Endothelial cell (in vitro differentiated cells): ENCODE measurements around the gene MRGPRF. TPM values are rescaled to one million over a fixed set of nuclear protein-coding genes. Genes with fewer than 3 reads are reported as not detected.
A peak's percentile ranks its signal among the peaks of the same experiment; 100 is the strongest.

Experiments used
- DNase-seq: peaks from one replicate; pipeline ENCODE4 v3.0.0; 2021; ENCODE audit warnings: low spot score
- H3K27ac Mint-ChIP-seq: one replicate; pipeline ENCODE4 v1.8.0; 2021; ENCODE audit warnings: mixed read lengths, inconsistent platforms; ENCODE audit not compliant: unreplicated experiment
- H3K27me3 Mint-ChIP-seq: one replicate; pipeline ENCODE4 v1.8.0; 2021; ENCODE audit warnings: mild to moderate bottlenecking, moderate library complexity, mixed read lengths, inconsistent platforms; ENCODE audit not compliant: unreplicated experiment
- H3K36me3 Mint-ChIP-seq: one replicate; pipeline ENCODE4 v1.8.0; 2021; ENCODE audit warnings: mild to moderate bottlenecking, low read depth, mixed read lengths, inconsistent platforms; ENCODE audit not compliant: unreplicated experiment
- H3K4me1 Mint-ChIP-seq: one replicate; pipeline ENCODE4 v1.8.0; 2021; ENCODE audit warnings: mild to moderate bottlenecking, mixed read lengths, inconsistent platforms; ENCODE audit not compliant: unreplicated experiment
- H3K4me3 Mint-ChIP-seq: one replicate; pipeline ENCODE4 v1.8.0; 2021; ENCODE audit warnings: mild to moderate bottlenecking, mixed read lengths, inconsistent platforms; ENCODE audit not compliant: unreplicated experiment
- H3K9me3 Mint-ChIP-seq: one replicate; pipeline ENCODE4 v1.8.0; 2021; ENCODE audit warnings: mixed read lengths, inconsistent platforms; ENCODE audit not compliant: unreplicated experiment
- total RNA-seq: library from RNA; stranded (reverse); fragmentation: NEBNext Ultra II Directional; extraction: Animal tissue kit (Norgen Biotek cat#: 25700); gene quantifications from one replicate; pipeline ENCODE4 v1.2.1, GENCODE V29; 2021; ENCODE audit not compliant: unreplicated experiment
- TF ChIP-seq, protein P1 (sequence below): fragments of 200-600 bp; sonication (generic); IDR thresholded peaks from one replicate; pipeline ENCODE4 v1.5.0; 2021; ENCODE audit warnings: antibody characterized with exemption; ENCODE audit not compliant: unreplicated experiment

The MRGPRF gene
- total RNA-seq, 1 donor from 2014 or later, result 0.54 TPM

GRCh38 chr11:69055598-69056516 lies 42.8 kb upstream of the MRGPRF start:
- no peak for DNase-seq
- TF ChIP-seq, protein P1, sequence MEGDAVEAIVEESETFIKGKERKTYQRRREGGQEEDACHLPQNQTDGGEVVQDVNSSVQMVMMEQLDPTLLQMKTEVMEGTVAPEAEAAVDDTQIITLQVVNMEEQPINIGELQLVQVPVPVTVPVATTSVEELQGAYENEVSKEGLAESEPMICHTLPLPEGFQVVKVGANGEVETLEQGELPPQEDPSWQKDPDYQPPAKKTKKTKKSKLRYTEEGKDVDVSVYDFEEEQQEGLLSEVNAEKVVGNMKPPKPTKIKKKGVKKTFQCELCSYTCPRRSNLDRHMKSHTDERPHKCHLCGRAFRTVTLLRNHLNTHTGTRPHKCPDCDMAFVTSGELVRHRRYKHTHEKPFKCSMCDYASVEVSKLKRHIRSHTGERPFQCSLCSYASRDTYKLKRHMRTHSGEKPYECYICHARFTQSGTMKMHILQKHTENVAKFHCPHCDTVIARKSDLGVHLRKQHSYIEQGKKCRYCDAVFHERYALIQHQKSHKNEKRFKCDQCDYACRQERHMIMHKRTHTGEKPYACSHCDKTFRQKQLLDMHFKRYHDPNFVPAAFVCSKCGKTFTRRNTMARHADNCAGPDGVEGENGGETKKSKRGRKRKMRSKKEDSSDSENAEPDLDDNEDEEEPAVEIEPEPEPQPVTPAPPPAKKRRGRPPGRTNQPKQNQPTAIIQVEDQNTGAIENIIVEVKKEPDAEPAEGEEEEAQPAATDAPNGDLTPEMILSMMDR, result no peak
- no peak overlapping the region for H3K4me3 Mint-ChIP-seq

DNA sequence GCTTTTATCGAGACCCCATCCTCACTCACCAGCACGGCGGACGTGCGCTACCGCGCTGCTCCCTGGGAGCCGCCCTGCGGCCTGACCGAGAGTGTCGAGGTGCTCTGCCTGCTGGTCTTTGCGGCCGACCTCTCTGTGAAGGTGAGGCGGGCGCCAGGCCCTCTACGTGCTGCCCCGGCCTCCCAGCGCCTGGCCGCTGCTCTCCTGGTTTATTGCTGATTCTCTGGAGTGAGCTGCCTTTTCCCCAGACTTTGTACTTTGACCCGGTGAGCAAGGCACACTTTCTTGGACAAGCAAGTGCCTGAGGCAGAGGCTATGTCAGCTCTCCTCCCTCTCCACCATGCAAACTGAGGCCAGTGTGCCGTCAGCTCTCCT lies 42.2 kb upstream of the MRGPRF start:
- H3K27ac Mint-ChIP-seq, result no peak overlapping the region
- no peaks in the 10 kb centered on the region for H3K9me3 Mint-ChIP-seq
- H3K36me3 Mint-ChIP-seq, result peaks cover 8% of the 10 kb centered on the region
- no peak for DNase-seq
- no peak overlapping the region for H3K4me3 Mint-ChIP-seq
- no peaks in the 10 kb centered on the region for H3K4me1 Mint-ChIP-seq
- H3K27me3 Mint-ChIP-seq, result peaks cover 4% of the 10 kb centered on the region
- TF ChIP-seq, protein P1, result no peak

More at GRCh38 chr11:69055598-69056516, 42.8 kb upstream of the MRGPRF start:
- H3K9me3 Mint-ChIP-seq, result no peaks in the 10 kb centered on the region
- H3K27me3 Mint-ChIP-seq, result peaks cover 8% of the 10 kb centered on the region
- peak overlapping the region; percentile 75 for H3K27ac Mint-ChIP-seq
- peaks cover 11% of the 10 kb centered on the region for H3K36me3 Mint-ChIP-seq
- H3K4me1 Mint-ChIP-seq, result no peaks in the 10 kb centered on the region

DNA sequence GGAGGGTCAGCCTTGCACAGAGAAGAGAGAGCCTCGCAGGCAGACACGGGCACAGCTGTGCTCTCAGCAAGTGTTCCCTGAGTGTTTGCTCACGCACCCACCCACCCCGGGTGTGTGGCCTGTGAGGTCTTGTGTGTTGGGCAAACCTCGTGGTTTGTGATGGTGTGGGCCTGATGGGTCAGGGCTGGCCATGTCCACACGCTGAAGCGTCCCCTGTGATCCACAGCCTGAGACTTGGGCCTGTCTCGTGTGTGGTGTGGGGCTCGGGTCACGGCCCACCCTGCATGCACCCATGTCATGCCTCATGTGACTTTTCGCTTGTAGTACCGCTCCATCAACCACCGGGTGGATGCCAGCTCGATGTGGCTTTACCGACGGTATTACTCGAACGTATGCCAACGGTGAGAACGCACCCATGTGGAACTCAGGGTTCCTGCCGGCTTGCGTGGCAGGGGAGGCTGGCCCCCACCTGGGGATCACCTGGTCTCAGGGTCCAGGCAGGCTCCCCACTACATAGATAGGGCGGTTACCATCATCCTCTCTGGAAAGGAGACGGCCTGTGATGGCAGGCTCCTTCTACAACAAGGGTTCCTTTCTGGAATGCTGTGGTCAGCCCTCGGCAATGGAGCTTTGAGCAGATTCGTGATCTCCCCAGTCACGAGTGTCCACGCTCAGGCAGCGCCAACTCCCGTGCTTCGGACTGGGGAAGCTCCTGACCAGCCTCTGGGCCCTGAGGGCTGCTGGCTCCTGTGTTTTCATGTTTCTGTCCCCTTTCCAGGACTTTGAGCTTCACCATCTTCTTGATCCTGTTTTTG lies 41.6 kb upstream of the MRGPRF start:
- TF ChIP-seq, protein P1, result no peak
- H3K9me3 Mint-ChIP-seq, result no peaks in the 10 kb centered on the region
- H3K4me1 Mint-ChIP-seq, result peaks cover 3% of the 10 kb centered on the region
- H3K36me3 Mint-ChIP-seq, result peaks cover 3% of the 10 kb centered on the region
- DNase-seq, result no peak
- H3K27me3 Mint-ChIP-seq, result peaks cover 3% of the 10 kb centered on the region
- H3K27ac Mint-ChIP-seq, result no peak overlapping the region
- H3K4me3 Mint-ChIP-seq, result no peak overlapping the region

- peaks cover 3% of the 10 kb centered on the region for H3K27me3 Mint-ChIP-seq
- H3K27ac Mint-ChIP-seq, result no peak overlapping the region
- H3K9me3 Mint-ChIP-seq, result no peaks in the 10 kb centered on the region
- H3K36me3 Mint-ChIP-seq, result peaks cover 3% of the 10 kb centered on the region
- H3K4me3 Mint-ChIP-seq, result no peak overlapping the region
- H3K4me1 Mint-ChIP-seq, result peaks cover 4% of the 10 kb centered on the region
- TF ChIP-seq, protein P1, result no peak
- no peak for DNase-seq
These were observed 40.7 kb upstream of the MRGPRF start for GRCh38 chr11:69053546-69054396.
